Sigmoid colon (tissue), 7 donors: ENCODE results near the gene IL16. TPM values are rescaled to one million over a fixed set of nuclear protein-coding genes. Genes with fewer than 3 reads are reported as not detected.

ENCODE experiments used
- DNase-seq: peaks from one replicate; pipeline ENCODE4 v3.0.0-alpha.2; 2019
- H3K27ac ChIP-seq, 4 donors: fragments of 200-600 bp; sonication (generic); one replicate each; pipeline ENCODE4 v1.5.1; 2016 to 2019; ENCODE audit warnings: mild to moderate bottlenecking in 1 of 4
- H3K27me3 ChIP-seq, 3 donors: fragments of 200-600 bp; sonication (generic); one replicate each; pipeline ENCODE4 v1.5.1; 2019; ENCODE audit warnings: mild to moderate bottlenecking in 1 of 3
- H3K36me3 ChIP-seq, 4 donors: fragments of 200-600 bp; sonication (generic); one replicate each; pipeline ENCODE4 v1.5.1; 2016 to 2019
- H3K4me1 ChIP-seq, 4 donors: fragments of 200-600 bp; sonication (generic); one replicate each; pipeline ENCODE4 v1.5.1; 2017 to 2019
- H3K4me3 ChIP-seq, 4 donors: fragments of 200-600 bp; sonication (generic); one replicate each; pipeline ENCODE4 v1.5.1; 2017 to 2019; ENCODE audit warnings: mild to moderate bottlenecking in 2 of 4, moderate library complexity in 1 of 4
- H3K9me3 ChIP-seq, 4 donors: fragments of 200-600 bp in 3 of 4; sonication (generic) in 3 of 4; one replicate each; pipeline versions ENCODE4 v1.5.1 to v1.6.1; 2013 to 2019
- CTCF ChIP-seq, 4 experiments: fragments of 450-650 bp in 3 of 4; fragments of 200-600 bp in 1 of 4; IDR thresholded peaks; one replicate each; pipeline ENCODE4 v1.5.1; 2016 to 2019; ENCODE audit warnings: antibody characterized with exemption in 4 of 4, mild to moderate bottlenecking in 3 of 4, moderate library complexity in 2 of 4
- EP300 ChIP-seq, 4 donors: sonication (generic); formaldehyde crosslinking; IDR thresholded peaks; one replicate each; pipeline ENCODE4 v1.6.1; 2017; ENCODE audit warnings: antibody characterized with exemption in 4 of 4
- POLR2A ChIP-seq, 2 donors: fragments of 450-650 bp; IDR thresholded peaks; one replicate each; pipeline ENCODE4 v1.6.1; 2016; ENCODE audit warnings: antibody characterized with exemption in 2 of 2, mild to moderate bottlenecking in 2 of 2, moderate library complexity in 2 of 2
- POLR2AphosphoS5 ChIP-seq, 4 donors: sonication (generic); formaldehyde crosslinking; IDR thresholded peaks; one replicate each; pipeline ENCODE4 v1.6.1; 2017; ENCODE audit warnings: antibody characterized with exemption in 4 of 4
- WGBS, 2 donors: extraction: QIAGEN DNeasy Blood & Tissue Kit; methylation state at CpG; one replicate each; pipeline ENCODE4 v1.1.7; 2013; 5-methylcytosine and 5-hydroxymethylcytosine counted together
- intact Hi-C: fragments of 100-400 bp; cut with DNase I; formaldehyde crosslinking; loops from one replicate; pipeline ENCODE4 v1.15.1; 2023
- polyA plus RNA-seq, 3 donors: library from polyadenylated mRNA; stranded (reverse); fragments of 200-250 nt; gene quantifications; one replicate each; pipeline ENCODE4 v1.2.3, GENCODE V29; 2013
- total RNA-seq, 4 donors: library from RNA; depleted of rRNA; stranded (reverse); fragments of >200 nt; gene quantifications; one replicate each; pipeline ENCODE4 v1.1.0, GENCODE V29; 2016
- donor health status: healthy with polysubstance abuse.
- donor health status: Bipolar disorder and iron deficiency.
- donor health status: healthy.

Gene IL16
- total and polyA plus RNA-seq, 7 donors, result 3.0 to 52.8 (median 8.9) TPM

GRCh38 chr15:81284256-81285031 lies 87.8 kb downstream of the IL16 start:
- no peak overlapping the region for H3K4me3 ChIP-seq
- peaks cover 0 to 15% (median 10%) of the 10 kb centered on the region in 4 donors for H3K4me1 ChIP-seq
- H3K36me3 ChIP-seq, result no peaks in the 10 kb centered on the region
- no peak for TF ChIP-seq POLR2AphosphoS5 (IDR thresholded peaks at IDR 0.05)
- TF ChIP-seq POLR2A (IDR thresholded peaks at IDR 0.05), result no peak
- WGBS, 2 donors, result 67 to 83% methylated on average over 5 of the region's 5 CpGs
- H3K9me3 ChIP-seq, result no peaks in the 10 kb centered on the region
- intact Hi-C loops, result no loop called here
- H3K27me3 ChIP-seq, result no peaks in the 10 kb centered on the region
- no peak for DNase-seq
- no peak overlapping the region for H3K27ac ChIP-seq

GRCh38 chr15:81285461-81285860 lies 88.8 kb downstream of the IL16 start:
- Histone ChIP-seq H3K36me3 (no peaks in the 10 kb centered on the region), H3K4me1 (peaks cover 0 to 6% (median 2%) of the 10 kb centered on the region in 4 donors), H3K9me3 (no peaks in the 10 kb centered on the region), H3K4me3 (no peak overlapping the region), H3K27me3 (no peaks in the 10 kb centered on the region), H3K27ac (no peak overlapping the region)
- DNase-seq, result no peak
- no peak for TF ChIP-seq POLR2A (IDR thresholded peaks at IDR 0.05)
- no peak for TF ChIP-seq POLR2AphosphoS5 (IDR thresholded peaks at IDR 0.05)
- no peak for TF ChIP-seq CTCF (IDR thresholded peaks at IDR 0.05)
- TF ChIP-seq EP300 (IDR thresholded peaks at IDR 0.05), result no peak
- 86 to 94% methylated on average over 6 of the region's 6 CpGs for WGBS, 2 donors
- intact Hi-C loops, result no loop called here

GRCh38 chr15:81286621-81287121 lies 90.0 kb downstream of the IL16 start:
- intact Hi-C loops, result no loop called here
- no peaks in the 10 kb centered on the region for H3K9me3 ChIP-seq
- no peak for DNase-seq
- no peaks in the 10 kb centered on the region for H3K36me3 ChIP-seq
- no peak overlapping the region for H3K4me3 ChIP-seq
- H3K27me3 ChIP-seq, result no peaks in the 10 kb centered on the region
- H3K27ac ChIP-seq, result no peak overlapping the region
- H3K4me1 ChIP-seq, result no peaks in the 10 kb centered on the region
- WGBS, 2 donors, result 46 to 80% methylated on average over 2 of the region's 2 CpGs
- no peak for TF ChIP-seq CTCF (IDR thresholded peaks at IDR 0.05)
- TF ChIP-seq POLR2AphosphoS5 (IDR thresholded peaks at IDR 0.05), result no peak
- TF ChIP-seq EP300 (IDR thresholded peaks at IDR 0.05), result no peak
- TF ChIP-seq POLR2A (IDR thresholded peaks at IDR 0.05), result no peak

- no peak overlapping the region for H3K27ac ChIP-seq
- no peaks in the 10 kb centered on the region for H3K36me3 ChIP-seq
- no peak for DNase-seq
- no peaks in the 10 kb centered on the region for H3K27me3 ChIP-seq
- WGBS, 2 donors, result 94 to 96% methylated on average over 3 of the region's 3 CpGs
- intact Hi-C loops, result no loop called here
- no peak for TF ChIP-seq POLR2AphosphoS5 (IDR thresholded peaks at IDR 0.05)
- TF ChIP-seq POLR2A (IDR thresholded peaks at IDR 0.05), result no peak
- TF ChIP-seq EP300 (IDR thresholded peaks at IDR 0.05), result no peak
- TF ChIP-seq CTCF (IDR thresholded peaks at IDR 0.05), result no peak
- H3K4me1 ChIP-seq, result no peaks in the 10 kb centered on the region
- H3K9me3 ChIP-seq, result no peaks in the 10 kb centered on the region
- no peak overlapping the region for H3K4me3 ChIP-seq
Observed at GRCh38 chr15:81288040-81288439, 91.4 kb downstream of the IL16 start.

GRCh38 chr15:81288616-81289015 lies 91.9 kb downstream of the IL16 start:
- WGBS, 2 donors, result 73 to 92% methylated on average over 8 of the region's 8 CpGs
- H3K27me3 ChIP-seq, result no peaks in the 10 kb centered on the region
- TF ChIP-seq CTCF (IDR thresholded peaks at IDR 0.05) (no peak), EP300 (IDR thresholded peaks at IDR 0.05) (no peak), POLR2AphosphoS5 (IDR thresholded peaks at IDR 0.05) (no peak), POLR2A (IDR thresholded peaks at IDR 0.05) (no peak)
- H3K4me3 ChIP-seq, result no peak overlapping the region
- no peak for DNase-seq
- H3K27ac ChIP-seq, result no peak overlapping the region
- H3K4me1 ChIP-seq, result no peaks in the 10 kb centered on the region
- intact Hi-C loops, result no loop called here
- H3K9me3 ChIP-seq, result no peaks in the 10 kb centered on the region
- no peaks in the 10 kb centered on the region for H3K36me3 ChIP-seq
